Measurements from ENCODE around the gene HELZ2. TPM values are rescaled to one million over a fixed set of nuclear protein-coding genes. Genes with fewer than 3 reads are reported as not detected.

Gene HELZ2
- total RNA-seq, 1 donor from 2014 or later: 188 TPM

Other genes with a start within 250 kb of the HELZ2 start
- gene CHRNA4, start 212.9 kb downstream of the HELZ2 start, total RNA-seq: 0.82 and 1.8 TPM in 2 replicates
- 11.5 and 11.9 TPM in 2 replicates for gene KCNQ2, start 101.6 kb downstream of the HELZ2 start, total RNA-seq
- gene EEF1A2, start 75.2 kb downstream of the HELZ2 start, total RNA-seq: 31.8 and 37.6 TPM in 2 replicates
- gene PPDPF, start 53.5 kb downstream of the HELZ2 start, total RNA-seq: 251 and 268 TPM in 2 replicates
- gene PTK6, start 36.9 kb downstream of the HELZ2 start, total RNA-seq: 0.18 TPM in 1 of 2 replicates, not detected in the other
- gene SRMS, start 26.5 kb downstream of the HELZ2 start, total RNA-seq: 0.14 TPM in 1 of 2 replicates, not detected in the other
- 0.19 and 0.20 TPM in 2 replicates for gene FNDC11, start 20.1 kb downstream of the HELZ2 start, total RNA-seq
- gene GMEB2, start 52.9 kb upstream of the HELZ2 start, total RNA-seq: 10.7 and 11.7 TPM in 2 replicates
- 29.2 and 30.7 TPM in 2 replicates for gene STMN3, start 79.2 kb upstream of the HELZ2 start, total RNA-seq
- 15.5 and 15.6 TPM in 2 replicates for gene RTEL1, start 84.1 kb upstream of the HELZ2 start, total RNA-seq
- 2.0 and 2.8 TPM in 2 replicates for gene TNFRSF6B, start 122.4 kb upstream of the HELZ2 start, total RNA-seq
- gene ARFRP1, start 133.7 kb upstream of the HELZ2 start, total RNA-seq: 30.0 and 32.5 TPM in 2 replicates
- 24.8 and 25.5 TPM in 2 replicates for gene ZGPAT, start 133.8 kb upstream of the HELZ2 start, total RNA-seq
- gene LIME1, start 162.4 kb upstream of the HELZ2 start, total RNA-seq: 7.6 TPM in 2 replicates
- gene SLC2A4RG, start 165.5 kb upstream of the HELZ2 start, total RNA-seq: 65.6 and 68.3 TPM in 2 replicates